H1 (cell line): ENCODE measurements around the gene TEX22. TPM values are rescaled to one million over a fixed set of nuclear protein-coding genes. Genes with fewer than 3 reads are reported as not detected.

Experiments used
- CTCF ChIA-PET: fragments of 300-600 bp; sonication (Branson Sonifier 250); formaldehyde crosslinking; loops from one replicate; lab custom pipeline; 2021; ENCODE audit not compliant: partially characterized antibody; lab: Charles Lee
- POLR2A ChIA-PET: fragments of 300-600 bp; sonication (Branson Sonifier 250); formaldehyde crosslinking; loops from one replicate; lab custom pipeline; 2021; ENCODE audit warnings: inconsistent platforms; ENCODE audit not compliant: partially characterized antibody; lab: Charles Lee
- DNase-seq, 2 experiments: peaks; one replicate each; pipeline versions ENCODE4 v3.0.0 to v3.0.0-alpha.2; 2010 to 2022; ENCODE audit warnings: low spot score in 2 of 2, low read depth in 1 of 2, mixed read lengths in 1 of 2
- FAIRE-seq: peaks from 2 replicates; lab custom pipeline; 2011; peaks lifted over from hg19 to GRCh38; lab: Jason Lieb, UNC
- H2AFZ ChIP-seq: 2 replicates; pipeline ENCODE4 v1.8.1; 2012; ENCODE audit warnings: low read length, inconsistent platforms
- H2AK5ac ChIP-seq: 2 replicates; pipeline ENCODE4 v1.6.1; 2013; ENCODE audit warnings: low read depth, low read length
- H2BK120ac ChIP-seq: replicated peaks from 2 replicates; pipeline ENCODE3; 2013; ENCODE audit warnings: low read depth, low read length, inconsistent platforms
- H2BK12ac ChIP-seq: 2 replicates; pipeline ENCODE4 v1.6.1; 2013; ENCODE audit warnings: low read depth, low read length
- H2BK15ac ChIP-seq: 2 replicates; pipeline ENCODE4 v1.6.1; 2013; ENCODE audit warnings: low read length
- H2BK20ac ChIP-seq: 2 replicates; pipeline ENCODE4 v1.6.1; 2013; ENCODE audit warnings: low read length
- H2BK5ac ChIP-seq: 2 replicates; pipeline ENCODE4 v1.6.1; 2013; ENCODE audit warnings: low read depth, low read length
- H3K14ac ChIP-seq: 2 replicates; pipeline ENCODE4 v1.6.1; 2013; ENCODE audit warnings: inconsistent platforms; ENCODE audit not compliant: insufficient read length
- H3K18ac ChIP-seq: 2 replicates; pipeline ENCODE4 v1.6.1; 2013; ENCODE audit warnings: low read length; ENCODE audit errors: extremely low read depth
- H3K23ac ChIP-seq: 2 replicates; pipeline ENCODE4 v1.6.1; 2013; ENCODE audit warnings: inconsistent platforms; ENCODE audit not compliant: insufficient read length
- H3K23me2 ChIP-seq: 2 replicates; pipeline ENCODE4 v1.6.1; 2013; ENCODE audit warnings: low read depth, low read length
- H3K27ac ChIP-seq: 2 replicates; pipeline ENCODE4 v1.6.1; 2011; ENCODE audit warnings: low read depth, low read length, inconsistent platforms
- H3K27me3 ChIP-seq, 4 experiments: replicated peaks in 1 of 4; 1 replicate in 1 of 4; 2 replicates in 3 of 4; pipeline versions ENCODE4 v1.6.1 to v1.8.1; 2011 to 2013; ENCODE audit warnings: low read length in 3 of 4, mild to moderate bottlenecking in 3 of 4, inconsistent platforms in 2 of 4, mixed read lengths in 2 of 4, moderate library complexity in 1 of 4; ENCODE audit not compliant: control insufficient read depth in 3 of 4, insufficient read depth in 3 of 4; ENCODE audit errors: extremely low read depth in 1 of 4
- H3K36me3 ChIP-seq, 4 experiments: 2 replicates each; pipeline versions ENCODE4 v1.6.1 to v1.8.1; 2011 to 2013; ENCODE audit warnings: mild to moderate bottlenecking in 4 of 4, low read length in 3 of 4, moderate library complexity in 2 of 4, control low read depth in 1 of 4, inconsistent platforms in 1 of 4; ENCODE audit not compliant: insufficient read depth in 4 of 4, control insufficient read depth in 2 of 4
- H3K4ac ChIP-seq: replicated peaks from 2 replicates; pipeline ENCODE3; 2013; ENCODE audit warnings: low read length, low read depth, mixed read lengths, inconsistent platforms; ENCODE audit not compliant: insufficient read length
- H3K4me1 ChIP-seq, 4 experiments: replicated peaks in 1 of 4; 1 replicate in 1 of 4; 2 replicates in 3 of 4; pipeline versions ENCODE4 v1.6.1 to v1.8.1; 2011 to 2013; ENCODE audit warnings: low read length in 3 of 4, inconsistent platforms in 2 of 4, mixed read lengths in 1 of 4; ENCODE audit not compliant: insufficient read depth in 4 of 4, control insufficient read depth in 3 of 4
- H3K4me2 ChIP-seq, 2 experiments: 2 replicates each; pipeline versions ENCODE4 v1.6.1 to v1.8.1; 2011 to 2013; ENCODE audit warnings: low read depth in 2 of 2, low read length in 2 of 2, control low read depth in 1 of 2, inconsistent platforms in 1 of 2, mild to moderate bottlenecking in 1 of 2; ENCODE audit not compliant: insufficient read depth in 1 of 2
- H3K4me3 ChIP-seq, 4 experiments: fragments of 200-600, 300-600 bp in 1 of 4; sonication (generic), shearing (Covaris generic), sonication (Bioruptor Twin) in 1 of 4; 2 replicates each; pipeline versions ENCODE4 v1.5.1 to v1.8.1; 2011 to 2016; ENCODE audit warnings: low read length in 4 of 4, low read depth in 3 of 4, control low read depth in 2 of 4, inconsistent platforms in 2 of 4, mild to moderate bottlenecking in 2 of 4, mixed read lengths in 1 of 4, moderate library complexity in 1 of 4; ENCODE audit not compliant: insufficient read depth in 2 of 4; ENCODE audit errors: extremely low read depth in 1 of 4
- H3K56ac ChIP-seq: replicated peaks from 2 replicates; pipeline ENCODE3; 2013; ENCODE audit warnings: low read depth, mild to moderate bottlenecking, mixed read lengths, low read length, inconsistent platforms; ENCODE audit not compliant: insufficient read length
- H3K79me1 ChIP-seq: 2 replicates; pipeline ENCODE4 v1.6.1; 2013; ENCODE audit warnings: low read depth, low read length, control low read depth
- H3K79me2 ChIP-seq, 2 experiments: 2 replicates each; pipeline versions ENCODE4 v1.6.1 to v1.8.1; 2012 to 2013; ENCODE audit warnings: low read length in 2 of 2, mild to moderate bottlenecking in 2 of 2, inconsistent platforms in 1 of 2; ENCODE audit not compliant: insufficient read depth in 2 of 2, control insufficient read depth in 1 of 2
- H3K9ac ChIP-seq, 4 experiments: replicated peaks in 1 of 4; 1 replicate in 1 of 4; 2 replicates in 3 of 4; pipeline versions ENCODE4 v1.6.1 to v1.8.1; 2011 to 2013; ENCODE audit warnings: low read depth in 3 of 4, low read length in 3 of 4, control low read depth in 2 of 4, mild to moderate bottlenecking in 2 of 4, moderate library complexity in 2 of 4, inconsistent platforms in 1 of 4; ENCODE audit errors: extremely low read depth in 1 of 4
- H3K9me3 ChIP-seq, 2 experiments: 2 replicates each; pipeline versions ENCODE4 v1.6.1 to v1.8.1; 2012 to 2013; ENCODE audit warnings: mild to moderate bottlenecking in 2 of 2, moderate library complexity in 2 of 2, control low read depth in 1 of 2, inconsistent platforms in 1 of 2, low read depth in 1 of 2, low read length in 1 of 2, mixed read lengths in 1 of 2; ENCODE audit not compliant: insufficient read depth in 2 of 2
- H4K20me1 ChIP-seq, 2 experiments: replicated peaks in 1 of 2; 2 replicates each; pipeline versions ENCODE3 to v1.8.1; 2011 to 2013; ENCODE audit warnings: inconsistent platforms in 2 of 2, low read length in 2 of 2, mild to moderate bottlenecking in 1 of 2; ENCODE audit not compliant: insufficient read depth in 2 of 2, control insufficient read depth in 1 of 2
- H4K5ac ChIP-seq: 2 replicates; pipeline ENCODE4 v1.6.1; 2013; ENCODE audit warnings: low read length, low read depth, mixed read lengths, inconsistent platforms; ENCODE audit not compliant: insufficient read length
- H4K8ac ChIP-seq: 2 replicates; pipeline ENCODE4 v1.8.0; 2013; ENCODE audit warnings: mild to moderate bottlenecking, moderate library complexity, low read length, inconsistent platforms; ENCODE audit not compliant: insufficient read depth; ENCODE audit errors: extremely low read depth
- H4K91ac ChIP-seq: replicated peaks from 2 replicates; pipeline ENCODE3; 2013; ENCODE audit warnings: low read length, mixed read lengths, inconsistent platforms; ENCODE audit not compliant: insufficient read length
- CBX8 ChIP-seq: fragments of 300-800, 300-1000 bp; sonication (generic); IDR thresholded peaks from 2 replicates; pipeline ENCODE4 v1.7.1; 2016; ENCODE audit warnings: low read depth, low read length, borderline replicate concordance
- EGR1 ChIP-seq: IDR thresholded peaks from 2 replicates; pipeline ENCODE4 v1.6.1; 2011; ENCODE audit warnings: low read depth, low read length, borderline replicate concordance
- EZH2 ChIP-seq: fragments of 200-600 bp; sonication (generic); IDR thresholded peaks from 2 replicates; pipeline ENCODE4 v1.7.1; 2012; ENCODE audit warnings: low read depth, mild to moderate bottlenecking, moderate library complexity, low read length, inconsistent platforms; ENCODE audit not compliant: severe bottlenecking
- JUND ChIP-seq: IDR thresholded peaks from 2 replicates; pipeline ENCODE4 v1.6.1; 2011; ENCODE audit warnings: mild to moderate bottlenecking, improper control_type of control experiment, low read length
- KDM4A ChIP-seq: IDR thresholded peaks from one replicate; pipeline ENCODE4 v1.7.1; 2012; ENCODE audit warnings: low read depth, mild to moderate bottlenecking, moderate library complexity, low read length, inconsistent platforms; ENCODE audit not compliant: severe bottlenecking
- KDM5A ChIP-seq: fragments of 200-600 bp; IDR thresholded peaks from 2 replicates; pipeline ENCODE4 v1.7.1; 2012; ENCODE audit warnings: mild to moderate bottlenecking, low read length, inconsistent platforms, mixed read lengths
- NANOG ChIP-seq: IDR thresholded peaks from 2 replicates; pipeline ENCODE4 v1.6.1; 2011; ENCODE audit warnings: low read length, low read depth, mild to moderate bottlenecking, inconsistent platforms; ENCODE audit not compliant: insufficient read depth, poor library complexity, severe bottlenecking
- RAD21 ChIP-seq, 2 experiments: IDR thresholded peaks in 1 of 2; conservative IDR thresholded peaks in 1 of 2; 2 replicates each; pipeline ENCODE4 v1.6.1; 2011; ENCODE audit warnings: low read depth in 2 of 2, low read length in 2 of 2, improper control_type of control experiment in 1 of 2, inconsistent platforms in 1 of 2, mild to moderate bottlenecking in 1 of 2, moderate library complexity in 1 of 2
- RFX5 ChIP-seq: IDR thresholded peaks from 2 replicates; pipeline ENCODE4 v1.6.1; 2011; ENCODE audit warnings: low read depth, low read length, improper control_type of control experiment, borderline replicate concordance
- SP4 ChIP-seq: IDR thresholded peaks from 2 replicates; pipeline ENCODE4 v1.6.1; 2012; ENCODE audit warnings: low read length, inconsistent platforms
- TEAD4 ChIP-seq: IDR thresholded peaks from 2 replicates; pipeline ENCODE4 v1.6.1; 2012; ENCODE audit warnings: low read depth, low read length, inconsistent platforms, mixed read lengths
- WGBS, 2 experiments: shearing (Covaris generic) in 1 of 2; methylation state at CpG; one replicate each; pipeline versions ENCODE4 v1.1.6 to v1.1.7; 2013 to 2015; ENCODE audit warnings: low lambda C conversion rate in 2 of 2, mixed read lengths in 2 of 2, inconsistent platforms in 1 of 2, low coverage in 1 of 2, missing lambda C conversion rate in 1 of 2; ENCODE audit not compliant: insufficient replicate concordance in 2 of 2, insufficient coverage in 1 of 2, insufficient read length in 1 of 2; ENCODE audit errors: extremely low coverage in 1 of 2, missing lambda C conversion rate in 1 of 2; 5-methylcytosine and 5-hydroxymethylcytosine counted together
- polyA plus RNA-seq, 7 experiments: library from polyadenylated mRNA; depleted of rRNA in 3 of 7; stranded (reverse) in 5 of 7; unstranded in 2 of 7; fragments of >200 nt in 5 of 7; fragments of 200-250 nt in 2 of 7; gene quantifications; 1 replicate in 5 of 7; 2 replicates in 1 of 7; 4 replicates in 1 of 7; pipeline versions ENCODE4 v1.2.1 to v1.2.3, GENCODE V29; 2011 to 2013; ENCODE audit warnings: missing spikeins in 2 of 7, mixed read lengths in 2 of 7
- total RNA-seq: library from RNA; stranded (reverse); fragmentation: NEBNext Ultra II Directional; extraction: Animal tissue kit (Norgen Biotek cat#: 25700); gene quantifications from 2 replicates; pipeline ENCODE4 v1.2.1, GENCODE V29; 2021
- TF ChIP-seq, protein P1 (sequence below): IDR thresholded peaks from 2 replicates; pipeline ENCODE4 v1.6.1; 2012; ENCODE audit warnings: inconsistent platforms

The TEX22 gene
- total and polyA plus RNA-seq, 2 of the 8 experiments (the other 6 are each of a cell fraction or from before 2014, with no cell fraction given): 0.24 to 0.39 TPM

DNA sequence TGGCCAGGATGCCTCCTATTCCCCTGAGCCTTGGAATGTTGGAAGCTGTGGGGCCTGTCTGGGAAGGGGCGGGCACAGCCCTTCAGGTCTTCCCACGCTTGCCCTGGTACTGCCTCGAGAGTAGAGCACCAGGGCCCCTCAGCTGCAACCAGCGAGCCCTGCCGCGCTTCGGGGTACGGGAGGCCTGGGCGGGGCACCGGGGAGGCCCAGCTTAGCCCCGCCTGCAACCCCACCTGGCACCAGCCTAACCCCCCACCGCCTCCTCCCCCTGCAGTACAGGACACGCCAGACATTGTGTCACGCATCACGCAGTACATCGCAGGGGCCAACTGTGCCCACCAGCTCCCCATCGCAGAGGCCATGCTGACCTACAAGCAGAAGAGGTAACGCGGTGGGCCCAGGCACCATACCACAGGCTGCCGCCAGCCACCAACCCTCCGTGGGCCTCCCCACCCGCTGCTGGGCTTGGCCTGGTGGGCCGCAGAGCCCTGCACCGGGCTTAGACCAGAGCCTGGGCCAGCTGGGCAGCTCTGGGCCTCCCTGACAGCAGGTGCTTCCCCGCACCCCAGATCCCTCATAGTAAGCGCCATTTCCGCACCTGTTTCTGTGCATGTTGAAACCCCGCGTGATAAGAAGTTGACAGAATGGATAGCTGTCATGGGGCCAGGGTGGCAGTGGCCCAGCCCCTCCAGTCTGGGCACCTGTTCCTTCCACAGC lies 13.6 kb upstream of the TEX22 start:
- H2BK15ac ChIP-seq: no peak overlapping the region
- H4K20me1 ChIP-seq: peaks cover 0 to 11% of the 10 kb centered on the region in 2 experiments
- no peak overlapping the region for H4K5ac ChIP-seq
- no peak overlapping the region for H3K23ac ChIP-seq
- CTCF ChIA-PET: interaction anchor here (0.9 to 1.5 kb wide), 7 partner anchors 8 to 180 kb away, joined by 3 to 4 read pairs (median 3); no protein-coding TSS in a partner anchor
- no peak overlapping the region for H2AFZ ChIP-seq
- H3K9ac ChIP-seq: no peak overlapping the region
- H2AK5ac ChIP-seq: no peak overlapping the region
- peaks cover 3 to 30% (median 10%) of the 10 kb centered on the region in 4 experiments; a peak in 5 of 8 replicates for H3K36me3 ChIP-seq
- no peak overlapping the region for H3K4ac ChIP-seq
- DNase-seq (no peak), FAIRE-seq (no peak)
- H3K4me2 ChIP-seq: no peak overlapping the region
- POLR2A ChIA-PET: interaction anchor here (0.7 to 0.9 kb wide), 2 partner anchors 10 to 82 kb away, joined by 3 to 5 read pairs; no protein-coding TSS in a partner anchor
- H3K4me3 ChIP-seq: no peak overlapping the region
- H3K79me1 ChIP-seq: no peaks in the 10 kb centered on the region
- H3K27me3 ChIP-seq: no peaks in the 10 kb centered on the region
- H2BK120ac ChIP-seq: no peak overlapping the region
- no peak overlapping the region for H4K8ac ChIP-seq
- no peaks in the 10 kb centered on the region for H3K9me3 ChIP-seq
- H3K79me2 ChIP-seq: no peaks in the 10 kb centered on the region
- no peak overlapping the region for H2BK20ac ChIP-seq
- H3K23me2 ChIP-seq: no peaks in the 10 kb centered on the region
- no peak overlapping the region for H2BK5ac ChIP-seq
- H3K4me1 ChIP-seq: no peaks in the 10 kb centered on the region
- H3K56ac ChIP-seq: no peak overlapping the region
- H4K91ac ChIP-seq: no peak overlapping the region
- no peak overlapping the region for H3K27ac ChIP-seq
- no peak overlapping the region for H2BK12ac ChIP-seq
- no peak overlapping the region for H3K18ac ChIP-seq
- WGBS, 2 experiments: 86% methylated on average over 19 of the region's 29 CpGs; no CpG with 5 or more reads in 1 of the 2 experiments
- H3K14ac ChIP-seq: no peak overlapping the region
- no peak for TF ChIP-seq TEAD4
- no peak for TF ChIP-seq KDM5A
- TF ChIP-seq EZH2: no peak
- TF ChIP-seq CBX8: no peak
- no peak for TF ChIP-seq NANOG
- no peak for TF ChIP-seq RAD21 (IDR thresholded peaks at IDR 0.05 in 1 of 2, conservative IDR thresholded peaks at IDR 0.05 in 1 of 2; ENCODE audit: low read depth in 2 of 2, low read length in 2 of 2)
- TF ChIP-seq, protein P1, sequence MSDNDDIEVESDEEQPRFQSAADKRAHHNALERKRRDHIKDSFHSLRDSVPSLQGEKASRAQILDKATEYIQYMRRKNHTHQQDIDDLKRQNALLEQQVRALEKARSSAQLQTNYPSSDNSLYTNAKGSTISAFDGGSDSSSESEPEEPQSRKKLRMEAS: no peak
- TF ChIP-seq JUND: no peak
- TF ChIP-seq EGR1: no peak
- TF ChIP-seq KDM4A: no peak
- TF ChIP-seq SP4: no peak
- TF ChIP-seq RFX5: no peak
